Mammary epithelial cell (primary cell): ENCODE data around the gene POFUT2.

ENCODE experiments used
- EZH2 ChIP-seq: IDR thresholded peaks from 2 replicates; pipeline ENCODE4 v1.6.1; 2012; ENCODE audit warnings: low read length, inconsistent platforms, borderline replicate concordance
- TF ChIP-seq, protein P1 (sequence below), 2 donors: IDR thresholded peaks in 1 of 2; conservative IDR thresholded peaks in 1 of 2; 2 replicates each; pipeline ENCODE4 v1.5.1; 2011 to 2012; ENCODE audit warnings: inconsistent platforms in 2 of 2, low read length in 2 of 2, mild to moderate bottlenecking in 2 of 2, control low read depth in 1 of 2, low read depth in 1 of 2; ENCODE audit not compliant: insufficient read depth in 1 of 2; ENCODE audit errors: extremely low read depth in 1 of 2

DNA sequence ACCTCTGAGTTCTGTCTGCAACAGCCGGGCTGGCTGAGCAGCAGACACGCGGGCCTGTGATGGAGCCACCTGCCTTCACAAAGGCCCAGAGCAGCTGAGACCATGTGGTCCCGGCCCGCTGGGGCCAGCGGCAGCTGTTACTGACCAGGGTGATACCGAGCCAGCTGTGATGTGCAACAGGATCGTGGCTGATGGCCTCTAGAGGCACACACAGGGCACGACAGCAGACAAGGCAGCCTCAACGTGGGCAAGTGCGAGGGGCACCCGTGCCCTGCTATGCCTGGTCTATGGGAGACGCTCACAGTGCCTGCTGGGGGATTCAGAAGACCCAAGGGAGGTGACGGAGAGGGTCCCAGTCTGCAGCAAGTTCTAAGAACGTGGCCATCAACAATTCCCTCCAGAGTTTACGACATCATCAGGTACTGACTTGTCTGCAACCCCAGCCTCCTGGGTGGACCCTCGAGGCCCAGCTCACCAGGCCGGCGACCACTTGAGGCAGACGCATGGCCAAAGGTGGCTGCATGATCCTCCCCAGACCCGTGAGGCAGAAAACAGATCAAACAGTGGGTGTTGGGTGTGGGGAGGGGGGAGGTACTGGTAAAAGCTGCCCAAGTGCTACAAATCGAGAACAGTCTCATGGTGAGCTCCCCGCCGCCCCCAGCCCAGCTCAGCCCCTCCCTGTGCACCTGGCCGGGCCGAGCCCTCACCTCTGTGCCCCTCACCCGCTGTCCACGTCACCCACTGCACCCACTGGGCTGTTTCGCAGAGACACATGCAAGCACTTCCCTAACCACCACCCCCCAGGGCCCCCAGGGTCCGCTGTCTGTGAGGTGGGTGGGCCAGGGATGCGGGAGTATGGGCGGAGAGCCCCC, 6.0 kb downstream of the POFUT2 start:
- TF ChIP-seq, protein P1, sequence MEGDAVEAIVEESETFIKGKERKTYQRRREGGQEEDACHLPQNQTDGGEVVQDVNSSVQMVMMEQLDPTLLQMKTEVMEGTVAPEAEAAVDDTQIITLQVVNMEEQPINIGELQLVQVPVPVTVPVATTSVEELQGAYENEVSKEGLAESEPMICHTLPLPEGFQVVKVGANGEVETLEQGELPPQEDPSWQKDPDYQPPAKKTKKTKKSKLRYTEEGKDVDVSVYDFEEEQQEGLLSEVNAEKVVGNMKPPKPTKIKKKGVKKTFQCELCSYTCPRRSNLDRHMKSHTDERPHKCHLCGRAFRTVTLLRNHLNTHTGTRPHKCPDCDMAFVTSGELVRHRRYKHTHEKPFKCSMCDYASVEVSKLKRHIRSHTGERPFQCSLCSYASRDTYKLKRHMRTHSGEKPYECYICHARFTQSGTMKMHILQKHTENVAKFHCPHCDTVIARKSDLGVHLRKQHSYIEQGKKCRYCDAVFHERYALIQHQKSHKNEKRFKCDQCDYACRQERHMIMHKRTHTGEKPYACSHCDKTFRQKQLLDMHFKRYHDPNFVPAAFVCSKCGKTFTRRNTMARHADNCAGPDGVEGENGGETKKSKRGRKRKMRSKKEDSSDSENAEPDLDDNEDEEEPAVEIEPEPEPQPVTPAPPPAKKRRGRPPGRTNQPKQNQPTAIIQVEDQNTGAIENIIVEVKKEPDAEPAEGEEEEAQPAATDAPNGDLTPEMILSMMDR (conservative IDR thresholded peaks at IDR 0.05 in 1 of 2, IDR thresholded peaks at IDR 0.05 in 1 of 2; ENCODE audit: extremely low read depth in 1 of 2, insufficient read depth in 1 of 2, low read depth in 1 of 2, low read length in 2 of 2), result no peak
- no peak for TF ChIP-seq EZH2
